Ishikawa (cell line): ENCODE data around the gene ABCF3.

Source experiments
- CEBPB ChIP-seq: IDR thresholded peaks from 2 replicates; pipeline ENCODE4 v1.6.1; 2012
- EP300 ChIP-seq: IDR thresholded peaks from 2 replicates; pipeline ENCODE4 v1.6.1; 2012; ENCODE audit warnings: borderline replicate concordance
- FOXM1 ChIP-seq: IDR thresholded peaks from 2 replicates; pipeline ENCODE4 v1.6.1; 2012; ENCODE audit warnings: low read depth, borderline replicate concordance
- YY1 ChIP-seq: IDR thresholded peaks from 2 replicates; pipeline ENCODE4 v1.6.1; 2012; ENCODE audit warnings: low read depth
- TF ChIP-seq, protein P1 (sequence below): IDR thresholded peaks from 2 replicates; pipeline ENCODE4 v1.6.1; 2012
- TF ChIP-seq, protein P2 (sequence below): IDR thresholded peaks from 2 replicates; pipeline ENCODE4 v1.6.1; 2012; ENCODE audit warnings: low read depth, mild to moderate bottlenecking

DNA sequence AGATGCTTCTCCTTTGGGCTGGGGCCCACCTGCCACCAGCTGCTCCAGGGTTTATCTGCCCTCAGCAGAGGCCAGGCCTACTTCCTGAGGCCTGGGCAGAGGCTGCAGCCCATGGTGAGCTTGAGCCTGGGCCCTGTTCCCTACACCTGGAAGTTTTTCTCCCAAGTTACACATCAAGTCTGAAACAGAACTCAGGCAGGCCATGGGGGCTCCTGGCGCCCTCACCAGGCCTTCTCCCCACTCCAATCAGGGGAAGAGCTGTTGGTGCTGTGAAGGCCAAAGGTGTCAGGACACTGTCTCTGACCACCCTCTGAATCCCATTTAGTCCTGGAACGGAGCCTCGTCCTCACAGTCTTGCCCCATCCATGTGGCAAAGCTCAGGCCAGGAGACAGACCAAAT is 50.6 kb downstream of the ABCF3 start:
- TF ChIP-seq CEBPB (no peak), YY1 (no peak), FOXM1 (no peak), EP300 (no peak)
- TF ChIP-seq, protein P1, sequence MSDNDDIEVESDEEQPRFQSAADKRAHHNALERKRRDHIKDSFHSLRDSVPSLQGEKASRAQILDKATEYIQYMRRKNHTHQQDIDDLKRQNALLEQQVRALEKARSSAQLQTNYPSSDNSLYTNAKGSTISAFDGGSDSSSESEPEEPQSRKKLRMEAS = no peak
- TF ChIP-seq, protein P2, sequence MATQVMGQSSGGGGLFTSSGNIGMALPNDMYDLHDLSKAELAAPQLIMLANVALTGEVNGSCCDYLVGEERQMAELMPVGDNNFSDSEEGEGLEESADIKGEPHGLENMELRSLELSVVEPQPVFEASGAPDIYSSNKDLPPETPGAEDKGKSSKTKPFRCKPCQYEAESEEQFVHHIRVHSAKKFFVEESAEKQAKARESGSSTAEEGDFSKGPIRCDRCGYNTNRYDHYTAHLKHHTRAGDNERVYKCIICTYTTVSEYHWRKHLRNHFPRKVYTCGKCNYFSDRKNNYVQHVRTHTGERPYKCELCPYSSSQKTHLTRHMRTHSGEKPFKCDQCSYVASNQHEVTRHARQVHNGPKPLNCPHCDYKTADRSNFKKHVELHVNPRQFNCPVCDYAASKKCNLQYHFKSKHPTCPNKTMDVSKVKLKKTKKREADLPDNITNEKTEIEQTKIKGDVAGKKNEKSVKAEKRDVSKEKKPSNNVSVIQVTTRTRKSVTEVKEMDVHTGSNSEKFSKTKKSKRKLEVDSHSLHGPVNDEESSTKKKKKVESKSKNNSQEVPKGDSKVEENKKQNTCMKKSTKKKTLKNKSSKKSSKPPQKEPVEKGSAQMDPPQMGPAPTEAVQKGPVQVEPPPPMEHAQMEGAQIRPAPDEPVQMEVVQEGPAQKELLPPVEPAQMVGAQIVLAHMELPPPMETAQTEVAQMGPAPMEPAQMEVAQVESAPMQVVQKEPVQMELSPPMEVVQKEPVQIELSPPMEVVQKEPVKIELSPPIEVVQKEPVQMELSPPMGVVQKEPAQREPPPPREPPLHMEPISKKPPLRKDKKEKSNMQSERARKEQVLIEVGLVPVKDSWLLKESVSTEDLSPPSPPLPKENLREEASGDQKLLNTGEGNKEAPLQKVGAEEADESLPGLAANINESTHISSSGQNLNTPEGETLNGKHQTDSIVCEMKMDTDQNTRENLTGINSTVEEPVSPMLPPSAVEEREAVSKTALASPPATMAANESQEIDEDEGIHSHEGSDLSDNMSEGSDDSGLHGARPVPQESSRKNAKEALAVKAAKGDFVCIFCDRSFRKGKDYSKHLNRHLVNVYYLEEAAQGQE = no peak
